ENCODE measurements around the gene SYNCRIP. TPM values are rescaled to one million over a fixed set of nuclear protein-coding genes. Genes with fewer than 3 reads are reported as not detected.

Gene SYNCRIP
- total RNA-seq, 1 experiment from 2014 or later: 145 TPM

- Mint-ChIP-seq H3K27me3 (ENCODE audit: insufficient read depth, unreplicated experiment) (no peaks in the 10 kb centered on the region), H3K4me1 (ENCODE audit: low read depth, unreplicated experiment) (peaks cover 14% of the 10 kb centered on the region), H3K4me3 (ENCODE audit: unreplicated experiment) (no peak overlapping the region), H3K36me3 (ENCODE audit: insufficient read depth, unreplicated experiment) (no peaks in the 10 kb centered on the region), H3K27ac (ENCODE audit: unreplicated experiment) (no peak overlapping the region), H3K9me3 (ENCODE audit: unreplicated experiment) (peaks cover 27% of the 10 kb centered on the region)
- no peaks in the 10 kb centered on the region; the same call in 1 of the 2 replicates for H3K36me3 ChIP-seq (ENCODE audit: control insufficient read depth, insufficient read depth, low read length)
- peaks cover 27% of the 10 kb centered on the region for H3K4me1 ChIP-seq
- H3K4me3 ChIP-seq (ENCODE audit: low read depth, low read length): no peak overlapping the region
- H3K9me3 ChIP-seq: 0 out of 2 replicates have a peak, but pooled peaks cover 1% of the 10 kb centered on the region
- H3K27me3 ChIP-seq (replicated peaks; ENCODE audit: control insufficient read depth, insufficient read depth, low read length): no peaks in the 10 kb centered on the region
- no peak for TF ChIP-seq CTCF (IDR thresholded peaks at IDR 0.05; ENCODE audit: insufficient read depth in 1 of 2, low read depth in 1 of 2, low read length in 1 of 2, severe bottlenecking in 1 of 2, unreplicated experiment in 1 of 2)
- DNase-seq: no peak
- intact Hi-C loops (cut with micrococcal nuclease; ENCODE audit: unreplicated experiment): no loop called here
- CTCF ChIA-PET: no interaction called here
- POLR2A ChIA-PET: no interaction called here
- BruUV-seq (replicated peaks): no TSS peak
These were observed 63.1 kb downstream of the SYNCRIP start for GRCh38 chr6:85579581-85579980.

DNA sequence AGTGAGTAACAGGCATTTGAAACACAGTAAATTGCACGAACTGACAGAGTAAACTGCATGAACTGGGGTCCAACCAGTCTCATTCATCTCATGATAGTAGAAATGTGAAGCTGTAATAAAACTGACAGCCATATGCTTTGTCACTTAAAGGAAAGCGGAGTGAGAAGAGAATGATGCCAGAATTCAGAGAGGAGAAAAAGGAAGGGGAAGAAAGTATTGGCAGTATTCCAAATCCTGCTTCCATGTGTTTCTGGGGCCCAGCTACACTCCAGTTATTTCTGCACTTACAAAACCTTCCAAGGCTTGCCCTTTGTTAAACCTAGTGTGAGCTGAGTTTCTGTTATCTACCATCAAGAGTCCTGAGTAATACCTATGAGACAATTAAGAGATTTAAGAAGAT, 66.2 kb downstream of the SYNCRIP start:
- no peaks in the 10 kb centered on the region; the same call in 1 of the 2 replicates for H3K36me3 ChIP-seq (ENCODE audit: control insufficient read depth, insufficient read depth, low read length)
- DNase-seq: no peak
- no peak for TF ChIP-seq CTCF (IDR thresholded peaks at IDR 0.05; ENCODE audit: insufficient read depth in 1 of 2, low read depth in 1 of 2, low read length in 1 of 2, severe bottlenecking in 1 of 2, unreplicated experiment in 1 of 2)
- POLR2A ChIA-PET: no interaction called here
- H3K4me1 ChIP-seq: peaks cover 27% of the 10 kb centered on the region
- no peak overlapping the region for H3K27ac Mint-ChIP-seq (ENCODE audit: unreplicated experiment)
- H3K27me3 Mint-ChIP-seq (ENCODE audit: insufficient read depth, unreplicated experiment): no peaks in the 10 kb centered on the region
- no peaks in the 10 kb centered on the region for H3K27me3 ChIP-seq (replicated peaks; ENCODE audit: control insufficient read depth, insufficient read depth, low read length)
- H3K4me1 Mint-ChIP-seq (ENCODE audit: low read depth, unreplicated experiment): peaks cover 15% of the 10 kb centered on the region
- H3K4me3 ChIP-seq (ENCODE audit: low read depth, low read length): no peak overlapping the region
- BruUV-seq (replicated peaks): no TSS peak
- no peak overlapping the region for H3K4me3 Mint-ChIP-seq (ENCODE audit: unreplicated experiment)
- no peaks in the 10 kb centered on the region for H3K9me3 ChIP-seq
- CTCF ChIA-PET: interaction anchor here (0.6 kb wide), 1 partner anchor 156 kb away, joined by 3 read pairs; no protein-coding TSS in a partner anchor
- peaks cover 3% of the 10 kb centered on the region for H3K9me3 Mint-ChIP-seq (ENCODE audit: unreplicated experiment)
- intact Hi-C loops (cut with micrococcal nuclease; ENCODE audit: unreplicated experiment): no loop called here
- H3K36me3 Mint-ChIP-seq (ENCODE audit: insufficient read depth, unreplicated experiment): no peaks in the 10 kb centered on the region

DNA sequence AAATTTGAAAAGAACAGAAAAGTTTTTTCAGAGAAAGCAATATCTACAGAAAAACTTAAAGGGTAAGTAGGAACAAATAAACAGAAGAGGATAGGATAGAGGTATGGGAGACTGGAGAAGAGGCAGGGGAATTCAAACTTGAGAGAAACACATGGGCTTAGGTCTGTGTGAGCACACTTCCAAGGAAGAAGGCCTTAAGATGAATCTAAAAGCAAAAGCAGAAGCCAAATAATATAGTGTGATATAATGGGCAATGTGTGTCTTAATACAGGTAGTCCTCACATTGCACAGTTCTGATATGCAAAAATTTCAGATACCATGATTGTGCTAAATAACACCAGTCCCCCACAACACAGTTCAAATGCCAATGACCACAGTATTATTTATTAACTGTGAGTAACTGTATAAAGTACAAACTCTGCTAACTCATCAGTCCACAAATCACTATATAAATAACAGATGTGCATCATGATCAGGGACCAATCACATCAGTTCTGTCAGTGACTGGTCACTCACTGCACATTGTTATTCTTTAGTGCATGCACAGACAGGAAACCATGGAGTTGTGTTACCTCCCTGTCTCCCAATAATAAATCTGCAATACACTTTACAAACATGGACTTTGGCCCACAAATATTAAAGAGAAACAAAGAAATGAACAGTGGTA, 67.6 kb downstream of the SYNCRIP start:
- Mint-ChIP-seq H3K4me3 (ENCODE audit: unreplicated experiment) (no peak overlapping the region), H3K27me3 (ENCODE audit: insufficient read depth, unreplicated experiment) (no peaks in the 10 kb centered on the region), H3K27ac (ENCODE audit: unreplicated experiment) (no peak overlapping the region), H3K36me3 (ENCODE audit: insufficient read depth, unreplicated experiment) (no peaks in the 10 kb centered on the region), H3K9me3 (ENCODE audit: unreplicated experiment) (no peaks in the 10 kb centered on the region), H3K4me1 (ENCODE audit: low read depth, unreplicated experiment) (peaks cover 8% of the 10 kb centered on the region)
- peaks cover 14% of the 10 kb centered on the region for H3K4me1 ChIP-seq
- no TSS peak for BruUV-seq (replicated peaks)
- no peak for DNase-seq
- intact Hi-C loops (cut with micrococcal nuclease; ENCODE audit: unreplicated experiment): no loop called here
- ChIA-PET POLR2A (no interaction called here), CTCF (no interaction called here)
- no peak overlapping the region for H3K4me3 ChIP-seq (ENCODE audit: low read depth, low read length)
- H3K27me3 ChIP-seq (replicated peaks; ENCODE audit: control insufficient read depth, insufficient read depth, low read length): no peaks in the 10 kb centered on the region
- H3K9me3 ChIP-seq: no peaks in the 10 kb centered on the region
- no peak for TF ChIP-seq CTCF (IDR thresholded peaks at IDR 0.05; ENCODE audit: insufficient read depth in 1 of 2, low read depth in 1 of 2, low read length in 1 of 2, severe bottlenecking in 1 of 2, unreplicated experiment in 1 of 2)
- H3K36me3 ChIP-seq (ENCODE audit: control insufficient read depth, insufficient read depth, low read length): no peaks in the 10 kb centered on the region
